Measurements from ENCODE around the gene DFFB.
"Not testable (repeated sequence)": the region's sequence is repeated elsewhere in the genome, so short reads cannot be mapped to it uniquely, and the experiment has no call there.

The DFFB gene

GRCh38 chr1:3905953-3906671 lies 48.8 kb downstream of the DFFB start:
- Histone ChIP-seq H3K27ac (no peak overlapping the region), H3K4me3 (no peak overlapping the region)

GRCh38 chr1:3906672-3907020 lies 49.4 kb downstream of the DFFB start:
- Histone ChIP-seq H3K4me3 (no peak overlapping the region), H3K27ac (no peak overlapping the region)

- Histone ChIP-seq H3K4me3 (no peak overlapping the region), H3K27ac (no peak overlapping the region)
These were observed 49.8 kb downstream of the DFFB start for GRCh38 chr1:3907031-3907534.

- Histone ChIP-seq H3K4me3 (no peak overlapping the region), H3K27ac (no peak overlapping the region)
These were observed 50.4 kb downstream of the DFFB start for GRCh38 chr1:3907621-3908165.

- Histone ChIP-seq H3K27ac (no peak overlapping the region), H3K4me3 (no peak overlapping the region)
These were observed 51.7 kb downstream of the DFFB start for GRCh38 chr1:3908886-3909517.

- H3K27ac ChIP-seq = no peak overlapping the region
These were observed 52.3 kb downstream of the DFFB start for GRCh38 chr1:3909615-3910014.

GRCh38 chr1:3910049-3910731 lies 52.9 kb downstream of the DFFB start:
- Histone ChIP-seq H3K27ac (no peak overlapping the region), H3K4me3 (no peak overlapping the region)

More at GRCh38 chr1:3909615-3910014, 52.3 kb downstream of the DFFB start:
- no peak overlapping the region for H3K4me3 ChIP-seq

- H3K4me3 ChIP-seq = no peak overlapping the region
- H3K27ac ChIP-seq = peak overlapping the region in 1 of 21 experiments; percentile 82
These were observed 53.9 kb downstream of the DFFB start for GRCh38 chr1:3910857-3911845.

- Histone ChIP-seq H3K27ac (peak overlapping the region in 1 of 21 experiments; percentile 82), H3K4me3 (no peak overlapping the region)
These were observed 54.9 kb downstream of the DFFB start for GRCh38 chr1:3911981-3912808.

- H3K4me3 ChIP-seq = no peak overlapping the region
- peak overlapping the region in 1 of 21 experiments; percentile 82 for H3K27ac ChIP-seq
These were observed 55.8 kb downstream of the DFFB start for GRCh38 chr1:3912809-3913685.

- Histone ChIP-seq H3K4me3 (no peak overlapping the region), H3K27ac (no peak overlapping the region)
These were observed 57.1 kb downstream of the DFFB start for GRCh38 chr1:3914331-3914851.

GRCh38 chr1:3914911-3915310 lies 57.6 kb downstream of the DFFB start:
- Histone ChIP-seq H3K4me3 (no peak overlapping the region), H3K27ac (no peak overlapping the region)

GRCh38 chr1:3915551-3916121 lies 58.4 kb downstream of the DFFB start:
- H3K4me3 ChIP-seq = no peak overlapping the region
- no peak overlapping the region for H3K27ac ChIP-seq

GRCh38 chr1:3917761-3918160 lies 60.5 kb downstream of the DFFB start:
- no peak overlapping the region for H3K27ac ChIP-seq
- no peak overlapping the region for H3K4me3 ChIP-seq

- H3K27ac ChIP-seq = peak overlapping the region in 1 of 21 experiments; percentile 30
- not testable (repeated sequence) for H3K4me3 ChIP-seq
These were observed 61.1 kb downstream of the DFFB start for GRCh38 chr1:3918359-3918758.

GRCh38 chr1:3918966-3919611 lies 61.8 kb downstream of the DFFB start:
- no peak overlapping the region for H3K4me3 ChIP-seq

More at GRCh38 chr1:3918966-3919611, 61.8 kb downstream of the DFFB start:
- peak overlapping the region in 1 of 21 experiments; percentile 34 for H3K27ac ChIP-seq
